ENCODE results near the gene TADA2B.
A peak's percentile ranks its signal among the peaks of the same experiment; 100 is the strongest.

The TADA2B gene

DNA sequence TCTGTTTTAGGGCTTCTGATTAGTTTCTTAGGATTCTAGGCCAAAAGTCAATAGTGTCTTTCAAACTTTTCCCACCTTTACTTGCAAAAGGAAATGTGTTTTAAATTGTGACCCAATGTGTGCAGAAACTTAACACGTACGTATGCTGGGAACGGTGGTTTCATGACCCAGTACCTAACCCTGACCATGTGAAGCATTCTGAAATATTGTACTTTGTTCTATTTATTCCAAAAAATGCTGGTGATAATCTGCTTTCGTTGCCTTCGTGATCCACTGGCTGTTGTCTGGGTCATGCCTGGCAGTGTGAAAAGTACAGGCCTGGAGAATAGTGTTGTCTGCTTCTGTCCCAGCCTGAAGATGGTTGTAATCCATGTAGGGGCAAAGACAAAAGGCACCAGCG is 26.7 kb upstream of the TADA2B start:
- H3K27ac ChIP-seq: no peak overlapping the region
- no peak overlapping the region for H3K4me3 ChIP-seq

DNA sequence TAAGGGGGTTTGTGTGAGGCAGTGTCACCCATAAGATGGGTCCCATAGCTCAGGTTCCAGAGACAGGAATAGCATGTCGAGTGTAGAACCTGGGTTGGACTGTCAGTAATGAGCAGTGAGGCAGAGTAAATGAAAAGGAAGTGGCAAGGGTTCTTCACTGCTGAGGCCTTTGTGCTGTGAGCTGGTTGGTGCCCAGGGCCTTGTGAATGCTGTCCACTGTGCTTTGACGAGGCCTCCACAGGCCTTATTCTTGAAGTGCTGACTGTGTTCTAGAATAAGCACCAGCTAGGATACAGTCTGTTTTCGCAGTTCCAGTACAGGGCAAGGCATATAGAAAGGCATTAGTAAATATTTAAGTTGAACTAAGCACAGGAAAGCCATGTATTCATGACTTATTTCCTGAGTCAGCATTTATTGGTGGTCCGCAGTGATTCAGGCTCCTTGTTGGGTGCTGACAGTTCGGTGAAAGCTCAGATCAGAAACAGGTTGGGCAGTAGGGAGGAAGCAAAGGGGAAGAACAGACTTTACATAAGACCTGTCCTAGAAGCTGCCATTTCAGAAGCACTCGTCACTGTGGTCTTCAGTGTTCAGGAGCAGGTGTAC is 25.6 kb upstream of the TADA2B start:
- Histone ChIP-seq H3K4me3 (no peak overlapping the region), H3K27ac (no peak overlapping the region)

- Histone ChIP-seq H3K4me3 (no peak overlapping the region), H3K27ac (no peak overlapping the region)
Observed at GRCh38 chr4:7018281-7018680, 24.9 kb upstream of the TADA2B start.

- Histone ChIP-seq H3K4me3 (no peak overlapping the region), H3K27ac (no peak overlapping the region)
Observed at GRCh38 chr4:7019367-7019766, 23.8 kb upstream of the TADA2B start.

DNA sequence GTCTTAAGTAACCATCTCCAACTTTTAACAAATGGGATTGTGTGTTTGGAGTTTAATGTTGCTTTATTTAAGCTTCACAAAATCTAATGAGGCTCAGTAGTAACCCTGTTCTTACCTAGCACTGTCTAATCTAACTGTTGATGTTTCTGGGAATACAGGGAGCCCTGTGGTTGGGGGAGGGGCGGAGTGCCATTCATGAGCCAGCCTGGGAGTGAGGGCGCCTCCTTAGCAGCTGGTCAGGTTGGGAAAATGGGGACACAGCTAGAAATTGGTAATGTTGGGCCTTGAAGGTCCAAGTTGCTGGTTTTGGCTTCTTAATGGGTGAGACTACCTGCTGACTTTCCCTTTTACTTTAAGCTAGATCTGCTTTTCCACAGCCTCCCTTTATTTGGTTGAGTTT is 22.9 kb upstream of the TADA2B start:
- no peak overlapping the region for H3K27ac ChIP-seq
- H3K4me3 ChIP-seq: no peak overlapping the region

- Histone ChIP-seq H3K27ac (no peak overlapping the region), H3K4me3 (no peak overlapping the region)
Observed at GRCh38 chr4:7020856-7021255, 22.3 kb upstream of the TADA2B start.

DNA sequence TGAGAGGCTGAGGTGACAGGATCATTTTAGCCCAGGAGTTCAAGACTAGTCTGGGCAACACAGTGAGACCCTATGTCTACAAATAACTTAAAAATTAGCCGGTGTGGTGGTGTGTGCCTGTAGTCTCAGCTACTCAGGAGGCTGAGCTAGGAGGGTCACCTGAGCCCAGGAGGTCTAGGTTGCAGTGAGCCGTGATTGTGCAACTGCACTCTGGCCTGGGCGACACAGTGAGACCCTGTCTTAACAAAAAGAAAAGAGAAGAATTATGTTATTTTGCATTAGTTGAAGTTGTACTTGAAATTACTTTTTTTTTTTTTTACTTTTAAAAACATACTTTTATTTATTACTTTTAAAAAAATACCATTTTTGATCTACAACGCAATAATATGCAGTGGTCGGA is 21.8 kb upstream of the TADA2B start:
- no peak overlapping the region for H3K27ac ChIP-seq
- no peak overlapping the region for H3K4me3 ChIP-seq

- Histone ChIP-seq H3K4me3 (no peak overlapping the region), H3K27ac (peak overlapping the region in 1 of 21 experiments; percentile 34)
Observed at GRCh38 chr4:7021930-7022664, 21.1 kb upstream of the TADA2B start.

DNA sequence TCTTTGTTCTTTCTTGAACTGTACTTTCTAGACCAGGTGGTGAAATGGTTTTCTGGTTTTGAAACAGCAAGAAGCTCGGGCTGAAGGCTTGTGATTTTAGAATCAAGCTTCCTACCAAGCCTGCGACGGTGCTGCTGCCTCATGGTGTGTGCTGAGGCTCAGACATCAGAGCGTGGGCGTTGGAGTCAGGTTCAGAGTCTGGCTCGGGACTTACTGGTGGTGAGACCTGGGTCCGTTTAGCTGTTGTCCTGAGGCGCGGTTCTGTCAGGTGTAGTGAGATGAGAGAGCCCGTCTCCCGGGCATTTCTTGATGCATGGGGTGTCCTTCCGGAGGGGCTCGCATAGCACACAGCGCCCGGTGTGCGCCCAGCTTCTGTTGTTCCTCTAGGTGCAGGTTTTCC is 19.7 kb upstream of the TADA2B start:
- Histone ChIP-seq H3K4me3 (no peak overlapping the region), H3K27ac (no peak overlapping the region)

DNA sequence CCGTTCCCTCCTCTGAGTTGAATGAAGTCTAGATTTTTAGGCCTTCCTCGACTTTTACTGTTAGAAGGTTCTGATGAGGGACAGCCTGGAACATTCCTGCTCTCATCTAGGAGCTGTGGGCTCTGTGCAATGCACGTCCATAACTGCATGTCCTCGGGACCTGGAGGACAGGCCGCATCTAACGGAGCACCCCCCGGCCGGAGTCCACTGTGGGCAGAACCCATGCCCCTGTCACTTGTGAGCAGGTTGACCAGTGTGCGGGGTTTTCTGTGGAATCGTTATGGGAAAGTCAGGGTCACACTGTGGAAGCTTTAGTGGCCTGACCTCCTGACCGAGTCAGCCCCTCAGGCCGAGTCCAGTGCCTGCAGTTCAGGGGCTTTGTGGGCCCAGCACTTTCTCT is 19.3 kb upstream of the TADA2B start:
- H3K27ac ChIP-seq: no peak overlapping the region
- H3K4me3 ChIP-seq: no peak overlapping the region

DNA sequence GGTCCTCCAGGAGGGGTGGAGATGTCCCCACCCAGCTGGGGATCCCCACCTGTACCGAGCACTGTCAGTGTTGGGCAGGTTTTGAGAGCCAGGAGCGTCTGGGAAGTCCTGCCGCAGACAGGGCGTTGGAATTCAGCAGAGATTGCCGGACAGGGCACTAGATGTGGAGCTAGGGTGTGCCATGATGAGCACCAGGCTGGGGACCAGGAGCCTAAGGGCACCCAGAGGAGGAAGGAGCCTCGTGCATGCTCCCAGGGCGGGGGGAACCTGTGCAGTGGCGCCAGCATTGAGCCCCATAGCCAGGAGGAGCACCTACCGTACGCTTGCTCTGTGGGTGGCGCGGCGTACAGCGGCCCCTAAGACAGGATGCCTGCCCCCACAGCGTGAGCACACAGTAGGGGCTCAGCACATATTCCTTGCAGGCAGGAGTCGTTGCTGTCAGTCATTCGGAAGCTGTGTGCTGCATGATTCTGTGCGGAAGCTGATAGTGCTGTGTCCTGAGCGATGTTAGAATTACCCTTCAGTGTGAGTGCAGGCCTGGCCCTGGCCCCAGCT is 18.8 kb upstream of the TADA2B start:
- no peak overlapping the region for H3K4me3 ChIP-seq
- H3K27ac ChIP-seq: no peak overlapping the region

GRCh38 chr4:7025040-7025602 is 18.1 kb upstream of the TADA2B start:
- no peak overlapping the region for H3K27ac ChIP-seq
- no peak overlapping the region for H3K4me3 ChIP-seq

GRCh38 chr4:7026107-7026506 is 17.1 kb upstream of the TADA2B start:
- Histone ChIP-seq H3K27ac (no peak overlapping the region), H3K4me3 (no peak overlapping the region)

DNA sequence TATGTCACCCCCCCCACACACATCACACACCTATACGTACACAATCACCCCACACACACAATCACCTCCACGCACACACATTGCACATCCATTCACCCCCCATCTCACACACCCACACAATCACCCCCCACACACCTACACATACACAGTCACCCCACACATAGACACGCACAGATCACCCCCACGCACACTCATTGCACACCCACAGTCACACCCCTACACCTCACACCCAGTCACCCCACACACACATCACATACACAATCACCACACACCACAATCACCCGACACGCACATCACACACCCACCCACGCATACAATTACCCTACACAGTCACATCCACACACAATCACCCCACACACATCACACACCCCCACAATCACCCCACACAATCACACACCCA is 15.9 kb upstream of the TADA2B start:
- H3K27ac ChIP-seq: no peak overlapping the region
- no peak overlapping the region for H3K4me3 ChIP-seq

DNA sequence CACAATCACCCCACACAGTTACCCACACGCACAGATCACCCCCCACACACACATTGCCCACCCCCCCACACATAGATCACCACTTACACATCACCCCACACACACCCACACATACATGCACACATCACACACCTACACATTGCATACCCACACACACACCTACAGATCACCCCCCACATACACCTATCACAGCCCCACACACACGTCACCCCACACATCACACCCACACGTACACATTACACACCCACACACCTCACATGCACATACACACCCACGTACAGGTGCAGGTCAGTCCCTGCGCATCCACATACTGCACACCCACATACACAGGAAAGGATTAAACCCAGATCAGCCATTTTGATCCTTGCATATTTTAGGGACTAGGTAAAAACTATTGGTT is 15.3 kb upstream of the TADA2B start:
- Histone ChIP-seq H3K27ac (no peak overlapping the region), H3K4me3 (no peak overlapping the region)

DNA sequence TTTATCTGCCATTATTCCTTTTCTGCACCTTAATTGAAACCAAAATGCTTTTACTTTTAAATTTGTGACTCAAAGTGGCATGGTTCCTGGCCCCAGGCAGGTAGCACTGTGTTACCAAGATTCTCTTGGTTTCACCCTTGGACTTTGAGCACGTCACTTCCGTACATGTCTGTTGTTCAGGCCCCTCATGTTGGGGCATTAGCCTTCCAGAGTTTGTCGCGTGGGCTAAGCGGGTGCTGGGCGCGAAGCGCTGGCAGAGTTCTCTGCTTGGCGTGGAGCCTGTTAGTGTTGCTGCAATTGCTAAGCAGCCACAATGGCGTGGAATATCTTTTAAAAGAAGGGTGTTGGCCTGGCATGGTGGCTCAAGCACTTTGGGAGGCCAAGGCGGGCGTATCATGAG is 14.0 kb upstream of the TADA2B start:
- H3K4me3 ChIP-seq: no peak overlapping the region
- peak overlapping the region in 2 of 21 experiments; percentile 16 to 27 for H3K27ac ChIP-seq

- H3K4me3 ChIP-seq: no peak overlapping the region
- peak overlapping the region in 1 of 21 experiments; percentile 16 for H3K27ac ChIP-seq
Observed at GRCh38 chr4:7029921-7030320, 13.3 kb upstream of the TADA2B start.

DNA sequence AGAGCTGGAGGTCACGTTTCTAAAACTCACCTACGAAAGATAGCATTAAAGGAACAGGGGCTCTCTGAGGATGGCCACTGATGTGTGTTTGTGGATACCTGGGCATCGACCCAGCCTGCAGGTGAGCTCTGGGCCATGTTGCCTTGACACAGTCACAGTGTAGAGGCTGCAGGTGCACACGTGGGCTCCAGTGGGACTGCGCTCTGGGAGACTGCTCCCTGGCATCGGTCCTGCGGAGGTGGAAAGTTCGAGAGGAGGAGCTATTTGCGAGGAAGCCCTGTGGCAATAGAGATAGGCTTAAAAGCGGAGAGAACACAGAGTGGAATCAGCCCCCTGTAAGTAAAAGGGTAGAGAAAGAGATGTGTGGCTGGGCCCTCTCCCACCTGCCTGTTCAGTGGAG is 12.3 kb upstream of the TADA2B start:
- no peak overlapping the region for H3K4me3 ChIP-seq
- no peak overlapping the region for H3K27ac ChIP-seq

GRCh38 chr4:7031558-7032449 is 11.4 kb upstream of the TADA2B start:
- H3K4me3 ChIP-seq: no peak overlapping the region
- no peak overlapping the region for H3K27ac ChIP-seq

- no peak overlapping the region for H3K27ac ChIP-seq
- H3K4me3 ChIP-seq: no peak overlapping the region
Observed at GRCh38 chr4:7032596-7032995, 10.6 kb upstream of the TADA2B start.

Measured in skin epidermis (tissue), 12 donors.